Measurements from ENCODE around the gene CCL26. TPM values are rescaled to one million over a fixed set of nuclear protein-coding genes. Genes with fewer than 3 reads are reported as not detected.

The CCL26 gene
- total RNA-seq, 2 experiments from 2014 or later: not detected

GRCh38 chr7:75819711-75820110 lies 47.7 kb upstream of the CCL26 start:
- Histone ChIP-seq H3K79me2 (ENCODE audit: insufficient read depth, low read depth, low read length) (no peaks in the 10 kb centered on the region), H3K4me1 (ENCODE audit: insufficient read depth, low read length, poor library complexity, severe bottlenecking) (no peaks in the 10 kb centered on the region), H3K4me3 (ENCODE audit: low read depth, low read length, poor library complexity, severe bottlenecking) (no peak overlapping the region), H3K9me3 (ENCODE audit: low read length) (no peaks in the 10 kb centered on the region), H3K36me3 (ENCODE audit: insufficient read depth, low read length) (no peaks in the 10 kb centered on the region), H3K4me2 (ENCODE audit: low read length) (no peak overlapping the region), H4K20me1 (ENCODE audit: insufficient read depth, low read length) (no peaks in the 10 kb centered on the region), H3K9me2 (ENCODE audit: insufficient read depth, low read length) (no peaks in the 10 kb centered on the region), H2AFZ (ENCODE audit: low read length) (no peak overlapping the region), H3K27ac (ENCODE audit: low read depth, low read length, poor library complexity, severe bottlenecking) (no peak overlapping the region)
- DNase-seq (ENCODE audit: low spot score): no peak
- TF ChIP-seq, protein P1, sequence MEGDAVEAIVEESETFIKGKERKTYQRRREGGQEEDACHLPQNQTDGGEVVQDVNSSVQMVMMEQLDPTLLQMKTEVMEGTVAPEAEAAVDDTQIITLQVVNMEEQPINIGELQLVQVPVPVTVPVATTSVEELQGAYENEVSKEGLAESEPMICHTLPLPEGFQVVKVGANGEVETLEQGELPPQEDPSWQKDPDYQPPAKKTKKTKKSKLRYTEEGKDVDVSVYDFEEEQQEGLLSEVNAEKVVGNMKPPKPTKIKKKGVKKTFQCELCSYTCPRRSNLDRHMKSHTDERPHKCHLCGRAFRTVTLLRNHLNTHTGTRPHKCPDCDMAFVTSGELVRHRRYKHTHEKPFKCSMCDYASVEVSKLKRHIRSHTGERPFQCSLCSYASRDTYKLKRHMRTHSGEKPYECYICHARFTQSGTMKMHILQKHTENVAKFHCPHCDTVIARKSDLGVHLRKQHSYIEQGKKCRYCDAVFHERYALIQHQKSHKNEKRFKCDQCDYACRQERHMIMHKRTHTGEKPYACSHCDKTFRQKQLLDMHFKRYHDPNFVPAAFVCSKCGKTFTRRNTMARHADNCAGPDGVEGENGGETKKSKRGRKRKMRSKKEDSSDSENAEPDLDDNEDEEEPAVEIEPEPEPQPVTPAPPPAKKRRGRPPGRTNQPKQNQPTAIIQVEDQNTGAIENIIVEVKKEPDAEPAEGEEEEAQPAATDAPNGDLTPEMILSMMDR (conservative IDR thresholded peaks at IDR 0.05; ENCODE audit: low read length): no peak
- no peak for TF ChIP-seq EZH2phosphoT487 (IDR thresholded peaks at IDR 0.05; ENCODE audit: borderline replicate concordance, low read depth, low read length)
- BruUV-seq (replicated peaks): no TSS peak
- ChIA-PET CTCF (ENCODE audit: unreplicated experiment) (interaction anchor here (0.5 kb wide), 1 partner anchor 406 kb away, joined by 3 read pairs; no protein-coding TSS in a partner anchor), POLR2A (interaction anchor here (0.5 to 0.6 kb wide), 2 partner anchors 22 to 94 kb away, joined by 3 read pairs; no protein-coding TSS in a partner anchor)
- intact Hi-C loops (cut with micrococcal nuclease; ENCODE audit: unreplicated experiment): no loop called here

DNA sequence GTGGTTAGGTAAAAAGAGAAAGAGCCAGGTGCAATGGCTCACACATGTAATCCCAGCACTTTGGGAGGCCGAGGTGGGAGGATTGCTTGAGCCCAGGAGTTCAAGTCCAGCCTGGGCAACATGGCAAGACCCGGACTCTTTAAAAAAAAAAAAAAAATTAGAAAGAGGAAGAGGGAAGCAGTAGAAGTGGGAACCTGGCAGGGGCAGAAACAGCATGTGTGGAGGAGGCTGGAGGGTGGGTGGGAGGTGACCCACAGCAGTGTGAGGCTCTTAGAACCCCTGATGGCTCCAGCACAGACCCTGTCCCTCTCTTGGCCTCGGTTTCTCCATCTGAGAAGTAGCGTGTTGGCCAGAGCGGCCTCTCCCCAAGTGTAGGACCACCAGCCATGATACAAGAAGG lies 46.5 kb upstream of the CCL26 start:
- Histone ChIP-seq H2AFZ (ENCODE audit: low read length) (no peak overlapping the region), H3K9me3 (ENCODE audit: low read length) (no peaks in the 10 kb centered on the region), H3K79me2 (ENCODE audit: insufficient read depth, low read depth, low read length) (no peaks in the 10 kb centered on the region), H3K36me3 (ENCODE audit: insufficient read depth, low read length) (no peaks in the 10 kb centered on the region), H3K4me3 (ENCODE audit: low read depth, low read length, poor library complexity, severe bottlenecking) (no peak overlapping the region), H3K4me1 (ENCODE audit: insufficient read depth, low read length, poor library complexity, severe bottlenecking) (no peaks in the 10 kb centered on the region), H3K4me2 (ENCODE audit: low read length) (no peak overlapping the region), H3K27ac (ENCODE audit: low read depth, low read length, poor library complexity, severe bottlenecking) (no peak overlapping the region), H4K20me1 (ENCODE audit: insufficient read depth, low read length) (no peaks in the 10 kb centered on the region), H3K9me2 (ENCODE audit: insufficient read depth, low read length) (no peaks in the 10 kb centered on the region)
- BruUV-seq (replicated peaks): no TSS peak
- intact Hi-C loops (cut with micrococcal nuclease; ENCODE audit: unreplicated experiment): no loop called here
- no peak for TF ChIP-seq EZH2phosphoT487 (IDR thresholded peaks at IDR 0.05; ENCODE audit: borderline replicate concordance, low read depth, low read length)
- TF ChIP-seq, protein P1 (conservative IDR thresholded peaks at IDR 0.05; ENCODE audit: low read length): no peak
- ChIA-PET CTCF (ENCODE audit: unreplicated experiment) (no interaction called here), POLR2A (interaction anchor here (0.7 kb wide), 1 partner anchor 21 kb away, joined by 7 read pairs; no protein-coding TSS in a partner anchor)
- no peak for DNase-seq (ENCODE audit: low spot score)

DNA sequence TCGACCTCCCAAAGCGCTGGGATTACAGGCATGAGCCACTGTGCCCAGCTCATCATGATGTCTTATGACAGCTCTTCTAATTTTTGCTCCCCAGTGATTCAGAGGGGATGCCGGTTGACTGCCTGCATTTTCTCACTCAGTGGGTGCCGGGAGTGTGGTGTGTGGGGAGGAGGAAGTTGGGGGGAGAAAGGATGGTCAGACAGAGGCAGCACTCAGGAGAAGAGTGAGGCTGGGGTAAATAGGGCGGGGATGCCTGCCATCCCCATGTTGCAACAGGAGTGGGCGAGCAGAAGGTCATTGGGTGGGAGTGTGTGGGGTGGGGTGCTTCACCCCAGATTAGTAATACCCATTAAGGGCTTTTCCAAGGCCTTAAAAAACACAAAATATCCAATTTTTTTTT lies 45.1 kb upstream of the CCL26 start:
- no peaks in the 10 kb centered on the region for H3K9me2 ChIP-seq (ENCODE audit: insufficient read depth, low read length)
- H2AFZ ChIP-seq (ENCODE audit: low read length): no peak overlapping the region
- no peak overlapping the region for H3K27ac ChIP-seq (ENCODE audit: low read depth, low read length, poor library complexity, severe bottlenecking)
- no peak overlapping the region for H3K4me3 ChIP-seq (ENCODE audit: low read depth, low read length, poor library complexity, severe bottlenecking)
- no TSS peak for BruUV-seq (replicated peaks)
- H4K20me1 ChIP-seq (ENCODE audit: insufficient read depth, low read length): no peaks in the 10 kb centered on the region
- CTCF ChIA-PET (ENCODE audit: unreplicated experiment): no interaction called here
- H3K79me2 ChIP-seq (ENCODE audit: insufficient read depth, low read depth, low read length): no peaks in the 10 kb centered on the region
- no peaks in the 10 kb centered on the region for H3K36me3 ChIP-seq (ENCODE audit: insufficient read depth, low read length)
- no peak for DNase-seq (ENCODE audit: low spot score)
- H3K9me3 ChIP-seq (ENCODE audit: low read length): no peaks in the 10 kb centered on the region
- H3K4me1 ChIP-seq (ENCODE audit: insufficient read depth, low read length, poor library complexity, severe bottlenecking): no peaks in the 10 kb centered on the region
- intact Hi-C loops (cut with micrococcal nuclease; ENCODE audit: unreplicated experiment): no loop called here
- TF ChIP-seq, protein P1 (conservative IDR thresholded peaks at IDR 0.05; ENCODE audit: low read length): no peak
- no peak for TF ChIP-seq EZH2phosphoT487 (IDR thresholded peaks at IDR 0.05; ENCODE audit: borderline replicate concordance, low read depth, low read length)
- no peak overlapping the region for H3K4me2 ChIP-seq (ENCODE audit: low read length)
- POLR2A ChIA-PET: interaction anchor here (0.6 kb wide), 2 partner anchors 25 to 189 kb away, joined by 3 to 4 read pairs; no protein-coding TSS in a partner anchor
